SW480 (cell line): ENCODE results near the gene RRP7A.
"Not testable (repeated sequence)": the region's sequence is repeated elsewhere in the genome, so short reads cannot be mapped to it uniquely, and the experiment has no call there.

Experiments
- DNase-seq: peaks from one replicate; pipeline ENCODE4 v3.0.0-alpha.2; 2016; ENCODE audit warnings: low spot score

Gene RRP7A, protein sequence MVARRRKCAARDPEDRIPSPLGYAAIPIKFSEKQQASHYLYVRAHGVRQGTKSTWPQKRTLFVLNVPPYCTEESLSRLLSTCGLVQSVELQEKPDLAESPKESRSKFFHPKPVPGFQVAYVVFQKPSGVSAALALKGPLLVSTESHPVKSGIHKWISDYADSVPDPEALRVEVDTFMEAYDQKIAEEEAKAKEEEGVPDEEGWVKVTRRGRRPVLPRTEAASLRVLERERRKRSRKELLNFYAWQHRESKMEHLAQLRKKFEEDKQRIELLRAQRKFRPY

DNA sequence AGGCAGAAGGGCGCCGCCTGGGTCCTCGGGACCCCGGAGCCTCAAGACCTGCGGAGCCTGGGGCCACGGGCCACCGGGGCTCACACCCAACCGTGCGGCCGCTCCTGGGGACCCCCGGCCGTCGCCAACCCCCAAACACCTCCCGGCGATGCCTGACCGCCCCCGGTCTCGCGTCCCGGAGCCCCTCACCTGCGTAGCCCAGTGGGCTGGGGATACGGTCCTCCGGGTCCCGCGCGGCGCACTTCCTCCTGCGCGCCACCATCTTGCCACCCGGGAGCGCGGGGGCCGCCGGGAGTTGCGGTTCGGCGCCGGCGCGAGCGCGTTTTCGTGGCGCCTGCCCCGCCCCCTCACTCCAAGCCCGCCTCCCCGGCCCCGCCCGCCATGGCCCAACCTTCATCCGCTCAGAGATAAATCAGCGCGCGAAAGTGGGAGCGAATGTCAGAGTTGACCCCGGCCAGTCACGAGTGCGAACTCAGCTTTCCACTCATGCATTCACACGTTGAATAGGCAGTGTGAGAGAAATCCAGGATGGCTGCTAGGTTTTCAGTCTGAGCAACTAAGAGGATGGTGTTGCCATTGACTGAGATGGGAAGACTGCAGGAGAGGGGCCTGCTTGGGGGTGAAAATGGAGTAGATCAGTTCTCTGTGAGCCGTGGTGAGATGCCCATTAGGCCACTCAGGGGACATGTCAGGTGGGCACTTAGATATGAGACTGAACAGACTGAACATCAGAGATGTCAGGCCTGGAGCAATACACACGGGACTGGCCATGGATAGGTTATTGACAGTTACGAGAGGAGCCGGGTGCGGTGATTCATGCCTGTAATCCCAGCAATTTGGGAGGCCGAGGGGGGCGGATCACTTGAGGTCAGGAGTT is at the start of gene RRP7A:
RRP7A (minus strand) TSS at position 272 of the 877 bp plus-strand sequence; CDS start at position 262, 10 bp downstream.
- DNase-seq, result peak; percentile 47

DNA sequence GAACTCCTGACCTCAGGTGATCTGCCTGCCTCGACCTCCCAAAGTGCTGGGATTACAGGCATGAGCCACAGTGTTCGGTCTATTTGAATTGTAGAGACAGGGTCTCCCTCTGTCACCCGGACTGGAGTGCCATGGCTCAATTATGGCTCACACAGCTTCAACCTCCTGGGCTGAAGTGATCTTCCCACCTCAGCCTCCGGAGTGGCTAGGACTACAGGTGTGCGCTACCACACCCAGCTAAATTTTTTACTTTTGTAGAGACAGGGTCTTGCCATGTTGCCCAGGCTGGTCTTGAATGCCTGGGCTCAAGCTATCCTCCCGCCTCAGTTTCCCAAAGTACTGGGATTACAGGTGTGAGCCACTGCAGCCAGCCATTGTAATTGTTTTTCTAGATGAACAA is 48.4 kb upstream of the RRP7A start:
- DNase-seq, result not testable (repeated sequence)

DNA sequence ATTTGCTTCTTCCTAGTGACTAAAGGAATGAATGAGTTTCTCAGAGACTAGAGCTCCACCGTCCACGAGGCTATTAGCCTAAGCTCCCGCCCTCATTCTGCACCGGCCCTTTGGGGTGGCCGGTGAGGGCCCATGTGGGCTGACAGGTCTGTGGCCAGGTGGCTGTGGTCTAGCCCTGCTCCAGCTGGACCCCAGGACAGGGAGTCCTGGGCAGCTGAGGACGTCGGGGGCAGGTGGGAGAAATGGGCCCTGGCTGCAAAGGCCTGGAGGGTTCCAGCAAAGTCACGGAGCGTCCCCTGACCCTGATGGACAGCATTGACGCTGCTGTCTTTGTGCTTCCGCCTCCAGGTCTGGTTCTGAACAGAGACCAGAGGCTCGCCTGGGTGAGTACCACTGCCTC is 46.4 kb upstream of the RRP7A start:
- DNase-seq, result no peak

DNA sequence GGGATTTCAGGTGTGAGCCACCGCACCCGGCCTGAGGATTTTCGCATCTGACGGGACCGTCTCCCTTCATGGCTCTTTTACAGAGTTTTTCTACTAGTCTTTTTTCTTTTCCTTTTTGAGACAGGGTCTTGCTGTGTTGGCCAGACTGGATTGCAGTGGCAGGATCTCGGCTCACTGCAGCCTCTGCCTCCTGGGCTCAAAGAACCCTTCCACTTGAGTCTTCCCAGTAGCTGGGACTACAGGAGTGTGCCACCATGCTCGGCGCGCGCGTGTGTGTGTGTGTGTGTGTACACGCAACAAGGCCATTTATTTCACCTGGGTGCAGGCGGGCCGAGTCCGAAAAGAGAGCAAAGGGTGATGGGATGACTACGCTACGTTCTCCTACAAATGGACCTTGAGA is 45.1 kb upstream of the RRP7A start:
- DNase-seq, result no peak

DNA sequence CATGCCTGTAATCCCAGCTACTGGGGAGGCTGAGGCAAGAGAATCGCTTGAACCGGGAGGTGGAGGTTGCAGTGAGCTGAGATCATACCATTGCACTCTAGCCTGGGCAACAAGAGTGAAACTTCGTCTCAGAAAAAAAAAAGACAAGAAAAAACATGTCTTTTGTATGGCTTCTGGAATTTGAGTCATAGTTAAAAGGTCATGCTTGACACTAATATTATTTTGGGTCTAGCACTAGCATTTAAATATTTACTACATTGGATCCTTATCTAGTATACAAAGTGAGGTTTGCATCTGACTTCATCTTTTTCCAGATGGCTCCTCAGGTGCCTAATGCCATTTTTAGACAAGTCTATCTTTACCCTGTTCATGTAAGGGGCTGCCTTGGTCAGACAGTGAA is 44.3 kb upstream of the RRP7A start:
- DNase-seq, result not testable (repeated sequence)

DNA sequence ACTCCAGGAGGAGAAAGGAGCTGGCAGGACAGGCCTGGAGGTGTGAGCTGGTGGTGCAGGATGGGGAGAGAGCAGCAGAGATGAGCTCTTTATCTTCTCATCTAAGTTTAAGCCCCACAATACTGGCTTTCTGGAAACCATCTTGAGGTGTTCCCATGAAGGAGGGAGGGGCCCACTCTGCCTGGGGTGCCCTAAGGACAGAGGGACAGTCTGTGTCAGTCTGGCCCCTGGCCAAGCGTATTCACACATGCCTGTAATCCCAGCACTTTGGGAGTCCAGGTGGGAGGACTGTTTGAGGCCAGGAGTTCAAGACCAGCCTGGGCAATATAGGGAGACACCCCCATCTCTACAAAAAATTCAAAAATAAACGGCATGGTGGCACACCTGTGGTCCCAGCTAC is 43.1 kb upstream of the RRP7A start:
- no peak for DNase-seq

DNA sequence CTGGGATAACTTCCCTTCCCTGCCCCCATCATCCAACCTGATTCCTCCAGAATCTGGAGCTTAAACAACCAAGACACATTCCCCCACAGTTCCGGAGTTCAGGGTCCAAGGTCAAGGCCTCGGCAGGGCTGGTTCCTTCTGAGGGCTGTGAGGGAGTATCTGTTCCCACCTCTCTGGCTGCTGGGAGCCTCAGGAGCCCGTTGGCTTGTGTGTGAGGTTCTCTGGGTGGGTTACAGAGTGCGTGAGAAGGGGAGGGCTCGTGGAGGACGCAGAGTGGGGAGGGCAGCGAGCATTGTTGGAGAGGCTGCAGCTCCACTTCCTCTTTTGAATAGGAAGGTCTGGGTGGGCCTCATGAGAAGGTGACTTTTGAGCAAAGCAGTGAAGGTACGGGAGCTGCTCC is 42.7 kb upstream of the RRP7A start:
- DNase-seq, result no peak

DNA sequence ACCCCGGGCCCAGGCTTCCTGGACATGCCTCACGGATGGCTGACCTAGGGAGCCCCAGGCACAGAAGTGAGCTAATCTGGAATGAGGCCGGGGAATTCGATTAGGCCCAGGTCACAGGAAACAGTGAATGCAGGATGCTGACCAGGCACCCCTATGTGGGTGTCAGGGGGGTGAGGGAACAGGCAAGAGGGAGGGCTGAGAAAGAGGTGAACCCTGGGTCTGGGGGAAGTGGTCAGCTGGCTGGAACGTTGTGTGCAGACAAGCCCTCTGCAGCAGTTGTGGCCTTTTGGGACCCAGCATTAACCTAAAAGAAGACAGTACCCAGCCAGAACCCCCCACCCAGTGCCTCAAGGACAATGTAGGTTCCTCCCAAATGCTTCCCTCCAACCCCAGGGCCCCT is 42.3 kb upstream of the RRP7A start:
- DNase-seq, result no peak

DNA sequence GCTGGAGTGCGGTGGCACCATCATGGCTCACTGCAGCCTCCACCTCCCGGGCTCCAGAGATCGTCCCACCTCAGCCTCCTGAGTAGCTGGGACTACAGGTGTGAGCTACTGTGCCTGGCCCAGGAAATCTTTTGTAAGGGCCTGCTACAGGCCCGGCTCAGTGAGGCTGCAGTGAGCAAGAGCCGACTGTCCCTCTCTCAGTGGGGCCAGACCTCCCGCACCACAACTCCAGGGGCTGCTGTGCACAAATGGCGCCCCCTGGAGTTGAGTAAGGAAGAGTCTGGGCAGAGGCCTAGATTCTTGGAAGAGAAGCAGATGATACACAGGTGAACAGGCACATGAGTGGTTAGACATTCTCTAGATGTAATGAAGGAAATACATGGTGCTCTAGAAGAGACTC is 41.2 kb upstream of the RRP7A start:
- DNase-seq, result no peak

DNA sequence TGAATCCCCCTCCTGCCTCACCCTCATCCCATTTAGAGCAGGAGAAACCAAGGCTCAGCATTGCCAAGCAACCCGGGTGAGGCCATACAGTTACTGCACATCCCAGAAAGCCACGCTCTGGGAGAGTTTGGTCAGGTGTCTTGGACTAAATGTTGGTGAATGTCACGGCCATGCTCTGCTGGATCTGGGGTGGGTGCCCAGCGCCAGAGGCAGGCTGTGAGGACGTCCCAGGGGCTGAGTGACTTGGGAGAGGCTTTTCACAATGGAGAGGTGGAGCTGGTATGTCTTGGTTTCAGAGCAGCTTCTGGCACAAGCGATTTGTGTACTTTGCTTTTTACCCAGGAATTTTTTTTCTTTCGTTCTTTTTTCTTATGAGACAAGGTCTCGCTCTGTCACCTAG is 40.8 kb upstream of the RRP7A start:
- no peak for DNase-seq

DNA sequence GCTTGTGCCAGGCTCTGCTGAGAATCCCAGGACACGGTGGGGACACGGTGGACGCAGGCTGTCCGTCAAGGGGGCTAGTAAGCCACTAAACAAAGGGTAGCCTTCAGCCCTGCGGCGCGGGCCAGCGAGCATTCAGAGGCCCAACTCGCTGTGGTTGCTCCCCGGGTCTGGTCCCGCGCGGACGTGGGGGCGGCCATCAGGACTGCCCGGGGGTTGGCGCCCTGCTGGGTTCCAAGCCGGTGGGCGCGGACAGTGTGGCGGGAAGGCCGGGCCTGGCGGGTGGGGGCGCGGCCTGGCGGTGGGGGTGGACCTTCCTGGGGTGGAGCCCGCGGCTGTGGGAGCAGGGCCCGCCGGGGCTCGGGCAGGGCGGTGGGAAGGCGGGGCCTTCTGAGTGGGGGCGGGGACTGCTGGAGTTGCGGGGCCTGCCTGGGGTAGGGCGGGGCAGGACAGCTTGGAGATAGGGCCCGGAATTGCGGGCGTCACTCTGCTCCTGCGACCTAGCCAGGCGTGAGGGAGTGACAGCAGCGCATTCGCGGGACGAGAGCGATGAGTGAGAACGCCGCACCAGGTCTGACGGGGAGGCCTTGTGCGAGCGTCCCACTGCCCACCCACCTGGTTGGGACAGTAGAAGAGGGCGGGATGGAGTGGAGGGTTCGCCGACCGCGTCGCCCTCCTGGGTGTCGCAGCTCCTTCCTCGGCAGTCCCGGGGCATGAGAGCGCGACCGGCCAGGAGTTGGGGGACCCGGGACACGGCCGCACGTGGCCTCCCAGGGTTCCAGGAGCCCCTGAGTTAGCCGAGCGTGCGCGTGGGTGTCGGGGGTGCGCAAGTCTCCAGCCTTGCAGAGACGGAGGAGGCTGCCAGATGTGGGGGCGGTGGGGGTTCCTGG is 34.1 kb upstream of the RRP7A start, which contains the start of gene SERHL2:
SERHL2 (plus strand) TSS at position 482 of the 887 bp plus-strand sequence; CDS start at position 547, 65 bp downstream.
- DNase-seq, result peak; percentile 70

DNA sequence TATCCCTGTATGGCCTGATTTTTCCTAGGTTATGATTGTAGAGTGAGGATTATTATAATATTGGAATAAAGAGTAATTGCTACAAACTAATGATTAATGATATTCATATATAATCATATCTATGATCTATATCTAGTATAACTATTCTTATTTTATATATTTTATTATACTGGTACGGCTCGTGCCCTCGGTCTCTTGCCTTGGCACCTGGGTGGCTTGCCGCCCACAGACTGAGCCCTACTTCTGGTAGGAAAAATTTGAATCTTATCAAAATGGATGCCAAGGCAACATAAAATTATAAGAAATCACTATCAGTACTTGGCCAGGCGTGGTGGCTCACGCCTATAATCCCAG is 32.7 kb upstream of the RRP7A start:
- not testable (repeated sequence) for DNase-seq

DNA sequence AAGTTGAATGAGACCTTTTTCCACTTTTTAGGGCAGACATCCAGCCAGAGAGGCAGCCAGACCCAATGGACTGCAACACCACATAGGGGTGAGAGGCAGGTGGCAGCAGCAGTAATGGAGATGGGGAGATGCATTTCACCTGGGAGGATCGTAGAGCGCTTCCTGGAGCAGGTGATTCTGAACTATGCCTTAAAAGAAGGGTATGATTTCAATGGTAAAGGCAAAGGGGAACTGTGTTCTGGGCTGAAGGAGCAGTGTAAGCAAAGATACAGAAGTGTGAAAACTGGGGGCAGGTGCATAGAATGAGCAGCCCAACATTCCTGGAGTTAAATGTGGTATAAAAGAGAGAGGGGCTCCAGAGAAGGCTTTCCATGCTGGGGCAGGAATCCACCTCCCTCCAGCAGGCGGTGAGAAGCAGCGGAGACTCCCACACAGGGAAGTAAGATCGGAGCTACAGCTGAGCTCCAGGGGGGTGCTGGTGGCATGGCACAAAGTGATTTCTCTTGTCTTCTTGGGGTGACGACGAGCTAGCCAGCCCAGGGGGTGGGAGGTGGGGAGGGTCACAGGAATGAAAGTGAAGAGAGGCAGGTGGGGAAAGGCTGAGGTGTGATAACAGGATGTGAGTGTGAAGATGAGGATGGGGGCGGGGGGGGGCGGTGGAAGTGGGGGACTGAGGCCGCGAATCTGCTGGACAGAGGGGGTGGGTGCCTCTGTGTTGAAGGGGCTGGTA is 29.9 kb upstream of the RRP7A start:
- DNase-seq, result no peak

DNA sequence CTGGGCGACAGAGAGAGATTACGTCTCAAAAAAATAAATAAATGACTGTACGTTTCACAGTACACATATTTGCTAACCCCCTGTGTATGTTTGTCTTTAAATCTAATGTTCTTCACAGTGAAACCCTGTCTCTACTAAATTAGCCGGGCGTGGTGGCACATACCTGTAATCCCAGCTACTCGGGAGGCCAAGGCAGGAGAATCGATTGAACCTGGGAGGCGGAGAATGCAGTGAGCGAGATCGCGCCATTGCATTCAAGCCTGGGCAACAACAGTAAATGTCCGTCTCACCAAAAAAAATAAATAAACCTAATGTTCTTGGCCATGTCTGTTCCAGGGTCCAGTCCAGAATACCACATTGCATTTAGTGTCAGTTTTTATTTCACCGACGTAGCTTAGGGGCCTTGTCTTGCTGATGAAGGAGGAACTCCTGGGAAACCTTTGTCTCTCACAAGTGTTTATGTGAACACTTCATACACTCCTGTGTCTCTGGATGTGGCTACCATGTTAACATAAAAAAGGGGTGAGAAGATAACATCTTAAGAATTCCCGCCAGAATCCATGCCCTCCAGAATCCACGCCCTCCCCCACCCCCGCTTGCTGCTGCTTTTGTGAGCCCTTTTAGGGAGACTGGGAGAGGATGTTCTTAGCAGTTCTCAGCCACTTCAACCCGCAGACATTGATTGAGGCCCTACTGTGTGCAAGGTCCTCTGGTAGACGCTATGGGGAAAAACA is 29.2 kb upstream of the RRP7A start:
- DNase-seq, result no peak

DNA sequence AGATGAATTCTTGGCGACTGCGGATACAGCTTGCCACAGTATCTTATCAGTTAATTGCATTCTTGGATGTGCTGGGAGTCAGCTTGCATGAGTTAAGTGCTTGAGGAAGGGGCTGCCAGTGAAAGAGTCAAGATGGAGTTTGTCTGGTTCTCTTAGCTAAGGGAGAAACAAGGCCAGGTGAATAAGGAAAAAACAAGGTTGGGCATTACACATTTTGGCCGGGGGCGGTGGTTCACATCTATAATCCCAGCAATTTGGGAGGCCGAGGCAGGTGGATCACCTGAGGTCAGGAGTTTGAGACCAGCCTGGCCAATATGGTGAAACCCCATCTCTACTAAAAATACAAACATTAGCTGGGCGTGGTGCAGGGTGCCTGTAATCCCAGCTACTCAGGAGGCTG is 28.5 kb upstream of the RRP7A start:
- DNase-seq, result not testable (repeated sequence)

DNA sequence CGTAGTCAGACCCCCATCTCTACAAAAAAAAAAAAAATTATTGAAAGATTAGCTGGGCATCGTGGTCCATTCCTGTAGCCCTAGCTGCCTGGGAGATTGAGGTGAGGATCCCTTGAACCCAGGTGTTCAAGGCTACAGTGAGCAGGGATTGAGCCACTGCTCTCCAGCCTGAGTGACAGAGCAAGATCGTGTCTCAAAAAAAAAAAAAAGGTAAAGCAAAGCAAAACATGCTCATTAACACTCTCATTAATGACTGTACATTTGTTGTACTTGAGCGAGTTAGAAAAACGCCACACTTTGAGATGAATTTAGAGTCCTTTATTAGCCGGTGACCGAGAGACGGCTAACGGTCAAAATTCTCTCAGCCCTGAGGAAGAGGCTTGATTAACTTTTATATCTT is 28.0 kb upstream of the RRP7A start:
- no peak for DNase-seq

DNA sequence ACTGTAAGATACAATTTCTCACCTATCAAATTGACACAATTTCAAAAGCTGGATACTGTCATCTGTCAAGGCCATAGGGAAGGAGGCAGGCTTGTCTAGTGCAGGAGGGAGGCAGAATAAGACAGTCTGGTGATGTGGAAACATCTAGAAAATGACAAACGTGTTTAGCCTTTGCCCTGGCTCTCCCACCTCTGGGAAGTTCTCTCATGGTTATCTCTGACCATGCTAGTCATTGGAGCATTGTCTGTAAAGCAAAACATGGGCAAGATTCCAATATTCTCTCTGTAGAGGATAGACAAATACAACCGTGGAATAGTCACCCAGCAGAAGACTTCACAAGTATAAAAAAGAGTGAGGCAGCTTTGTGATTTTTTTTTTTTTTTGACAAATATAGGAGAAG is 25.1 kb upstream of the RRP7A start:
- DNase-seq, result no peak

DNA sequence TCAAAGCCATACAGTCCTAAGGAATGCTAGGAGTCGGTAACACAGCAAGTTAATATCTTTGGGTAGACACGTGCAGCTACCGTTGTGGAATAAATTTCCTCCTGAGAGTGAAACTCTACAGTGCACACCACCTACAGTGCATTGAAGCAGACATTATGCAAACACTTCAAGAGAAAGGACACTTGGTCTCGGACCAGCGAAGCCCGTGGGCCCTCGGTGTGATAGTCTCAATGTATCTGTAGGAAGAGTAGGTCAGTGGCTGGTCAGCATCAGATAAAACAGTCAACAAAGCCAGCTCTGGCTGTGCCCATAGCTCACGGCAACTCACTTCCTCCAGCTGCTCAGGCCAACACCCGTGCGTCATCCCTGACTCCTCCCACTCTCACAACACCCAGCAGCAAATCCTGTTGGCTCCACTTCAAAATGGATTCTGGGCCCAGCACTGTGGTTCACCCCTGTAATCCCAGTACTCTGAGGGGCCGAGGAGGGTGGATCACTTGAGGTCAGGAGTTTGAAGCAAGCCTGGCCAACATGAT is 19.7 kb upstream of the RRP7A start:
- DNase-seq, result not testable (repeated sequence)

DNA sequence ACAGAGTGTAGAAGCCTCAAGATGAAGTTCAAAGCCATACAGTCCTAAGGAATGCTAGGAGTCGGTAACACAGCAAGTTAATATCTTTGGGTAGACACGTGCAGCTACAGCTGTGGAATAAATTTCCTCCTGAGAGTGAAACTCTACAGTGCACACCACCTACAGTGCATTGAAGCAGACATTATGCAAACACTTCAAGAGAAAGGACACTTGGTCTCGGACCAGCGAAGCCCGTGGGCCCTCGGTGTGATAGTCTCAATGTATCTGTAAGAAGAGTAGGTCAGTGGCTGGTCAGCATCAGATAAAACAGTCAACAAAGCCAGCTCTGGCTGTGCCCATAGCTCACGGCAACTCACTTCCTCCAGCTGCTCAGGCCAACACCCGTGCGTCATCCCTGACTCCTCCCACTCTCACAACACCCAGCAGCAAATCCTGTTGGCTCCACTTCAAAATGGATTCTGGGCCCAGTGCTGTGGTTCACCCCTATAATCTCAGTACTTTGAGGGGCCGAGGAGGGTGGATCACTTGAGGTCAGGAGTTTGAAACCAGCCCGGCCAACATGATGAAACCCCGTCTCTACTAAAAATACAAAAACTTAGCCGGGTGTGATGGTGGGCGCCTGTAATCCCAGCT is 17.7 kb upstream of the RRP7A start:
- not testable (repeated sequence) for DNase-seq

DNA sequence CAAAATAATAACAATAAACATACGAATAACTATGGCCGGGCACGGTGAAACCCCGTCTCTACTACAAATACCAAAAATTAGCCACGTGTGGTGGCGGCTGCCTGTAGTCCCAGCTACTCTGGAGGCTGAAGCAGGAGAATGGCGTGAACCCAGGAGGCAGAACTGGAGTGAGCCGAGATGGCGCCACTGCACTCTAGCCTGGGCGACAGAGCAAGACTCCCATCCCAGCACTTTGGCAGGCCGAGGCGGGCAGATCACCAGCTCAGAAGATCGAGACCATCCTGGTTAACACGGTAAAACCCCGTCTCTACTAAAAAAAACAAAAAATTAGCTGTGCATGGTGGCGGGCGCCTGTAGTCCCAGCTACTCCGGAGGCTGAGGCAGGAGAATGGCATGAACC is 17.0 kb upstream of the RRP7A start:
- not testable (repeated sequence) for DNase-seq
